Measurements from ENCODE around the gene S100A4.

Gene S100A4

GRCh38 chr1:153570874-153571273 lies 25.3 kb upstream of the S100A4 start:
- no peak overlapping the region for H2AFZ ChIP-seq (ENCODE audit: low read length)
- TF ChIP-seq CTCF (conservative IDR thresholded peaks at IDR 0.05; ENCODE audit: low read length) (no peak), EZH2phosphoT487 (IDR thresholded peaks at IDR 0.05; ENCODE audit: borderline replicate concordance) (no peak)
- no peaks in the 10 kb centered on the region for H3K9me3 ChIP-seq (ENCODE audit: insufficient read depth, low read depth, low read length)
- H3K4me3 ChIP-seq (ENCODE audit: low read length, poor library complexity, severe bottlenecking) = no peak overlapping the region
- no peaks in the 10 kb centered on the region for H3K36me3 ChIP-seq (ENCODE audit: insufficient read depth, low read length)
- H3K79me2 ChIP-seq (ENCODE audit: insufficient read depth, low read length) = no peaks in the 10 kb centered on the region
- no peaks in the 10 kb centered on the region for H3F3A ChIP-seq (ENCODE audit: low read depth)
- no peaks in the 10 kb centered on the region for H4K20me1 ChIP-seq (ENCODE audit: insufficient read depth, low read length, poor library complexity, severe bottlenecking)
- H3K27me3 ChIP-seq (ENCODE audit: insufficient read depth, low read length, poor library complexity, severe bottlenecking) = no peaks in the 10 kb centered on the region
- no peak overlapping the region for H3K9ac ChIP-seq (ENCODE audit: low read depth, low read length, poor library complexity, severe bottlenecking)
- H3K9me2 ChIP-seq (replicated peaks; ENCODE audit: low read depth, low read length) = no peaks in the 10 kb centered on the region
- no peak overlapping the region for H3K4me2 ChIP-seq (ENCODE audit: low read depth, low read length, poor library complexity, severe bottlenecking)
- H3K4me1 ChIP-seq (ENCODE audit: insufficient read depth, low read length, poor library complexity, severe bottlenecking) = peaks cover 33% of the 10 kb centered on the region

- Histone ChIP-seq H3K4me3 (ENCODE audit: low read length, poor library complexity, severe bottlenecking) (no peak overlapping the region), H3F3A (ENCODE audit: low read depth) (no peaks in the 10 kb centered on the region), H3K4me1 (ENCODE audit: insufficient read depth, low read length, poor library complexity, severe bottlenecking) (peaks cover 41% of the 10 kb centered on the region), H3K79me2 (ENCODE audit: insufficient read depth, low read length) (no peaks in the 10 kb centered on the region), H2AFZ (ENCODE audit: low read length) (no peak overlapping the region), H3K4me2 (ENCODE audit: low read depth, low read length, poor library complexity, severe bottlenecking) (no peak overlapping the region), H3K9me3 (ENCODE audit: insufficient read depth, low read depth, low read length) (no peaks in the 10 kb centered on the region), H3K9ac (ENCODE audit: low read depth, low read length, poor library complexity, severe bottlenecking) (no peak overlapping the region), H3K27me3 (ENCODE audit: insufficient read depth, low read length, poor library complexity, severe bottlenecking) (no peaks in the 10 kb centered on the region), H4K20me1 (ENCODE audit: insufficient read depth, low read length, poor library complexity, severe bottlenecking) (no peaks in the 10 kb centered on the region), H3K9me2 (replicated peaks; ENCODE audit: low read depth, low read length) (no peaks in the 10 kb centered on the region), H3K36me3 (ENCODE audit: insufficient read depth, low read length) (no peaks in the 10 kb centered on the region)
- no peak for TF ChIP-seq EZH2phosphoT487 (IDR thresholded peaks at IDR 0.05; ENCODE audit: borderline replicate concordance)
Measured at GRCh38 chr1:153569465-153569864, 23.9 kb upstream of the S100A4 start.

GRCh38 chr1:153568367-153569099 lies 22.9 kb upstream of the S100A4 start:
- Histone ChIP-seq H3K4me3 (ENCODE audit: low read length, poor library complexity, severe bottlenecking) (no peak overlapping the region), H3K4me1 (ENCODE audit: insufficient read depth, low read length, poor library complexity, severe bottlenecking) (peaks cover 41% of the 10 kb centered on the region), H3K9ac (ENCODE audit: low read depth, low read length, poor library complexity, severe bottlenecking) (peak overlapping the region; percentile 46)

More at GRCh38 chr1:153568367-153569099, 22.9 kb upstream of the S100A4 start:
- Histone ChIP-seq H3K36me3 (ENCODE audit: insufficient read depth, low read length) (no peaks in the 10 kb centered on the region), H3K9me2 (replicated peaks; ENCODE audit: low read depth, low read length) (no peaks in the 10 kb centered on the region), H3K79me2 (ENCODE audit: insufficient read depth, low read length) (no peaks in the 10 kb centered on the region), H3F3A (ENCODE audit: low read depth) (no peaks in the 10 kb centered on the region), H3K27me3 (ENCODE audit: insufficient read depth, low read length, poor library complexity, severe bottlenecking) (no peaks in the 10 kb centered on the region), H3K9me3 (ENCODE audit: insufficient read depth, low read depth, low read length) (no peaks in the 10 kb centered on the region), H3K4me2 (ENCODE audit: low read depth, low read length, poor library complexity, severe bottlenecking) (peak overlapping the region; percentile 60), H2AFZ (ENCODE audit: low read length) (peak overlapping the region; percentile 89), H4K20me1 (ENCODE audit: insufficient read depth, low read length, poor library complexity, severe bottlenecking) (no peaks in the 10 kb centered on the region)
- no peak for TF ChIP-seq EZH2phosphoT487 (IDR thresholded peaks at IDR 0.05; ENCODE audit: borderline replicate concordance)
- TF ChIP-seq CTCF (conservative IDR thresholded peaks at IDR 0.05; ENCODE audit: low read length) = peak; percentile 99

Data from Loucy (cell line).